Lower leg skin (tissue), 3 donors: ENCODE data around the gene CIB1.

ENCODE experiments used
- POLR2A ChIP-seq, 2 donors: fragments of 450-650 bp; IDR thresholded peaks; one replicate each; pipeline ENCODE4 v1.6.1; 2016 to 2017; ENCODE audit warnings: antibody characterized with exemption in 2 of 2, mild to moderate bottlenecking in 1 of 2, moderate library complexity in 1 of 2
- TF ChIP-seq, protein P1 (sequence below), 3 donors: fragments of 450-650 bp; IDR thresholded peaks; one replicate each; pipeline ENCODE4 v1.5.1; 2016; ENCODE audit warnings: antibody characterized with exemption in 3 of 3, mild to moderate bottlenecking in 3 of 3, moderate library complexity in 2 of 3

DNA sequence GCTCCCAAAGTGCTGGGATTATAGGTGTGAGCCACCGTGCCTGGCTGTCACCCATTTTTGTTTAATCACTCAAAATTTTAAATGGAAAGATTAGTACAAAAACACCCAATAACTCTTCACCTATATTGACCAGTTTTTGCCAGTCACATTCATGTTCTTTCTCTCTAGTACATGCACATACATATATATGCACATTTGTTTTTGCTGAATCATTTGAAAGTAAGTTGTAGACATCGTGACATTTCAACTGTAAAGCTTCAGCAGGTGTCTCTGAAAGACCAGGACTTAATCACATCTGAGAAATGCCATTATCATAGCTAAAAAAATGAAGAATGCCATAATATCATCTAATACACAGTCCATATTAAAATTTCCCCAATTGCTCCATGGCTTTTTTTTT is 39.1 kb downstream of the CIB1 start:
- TF ChIP-seq POLR2A (IDR thresholded peaks at IDR 0.05): no peak
- TF ChIP-seq, protein P1, sequence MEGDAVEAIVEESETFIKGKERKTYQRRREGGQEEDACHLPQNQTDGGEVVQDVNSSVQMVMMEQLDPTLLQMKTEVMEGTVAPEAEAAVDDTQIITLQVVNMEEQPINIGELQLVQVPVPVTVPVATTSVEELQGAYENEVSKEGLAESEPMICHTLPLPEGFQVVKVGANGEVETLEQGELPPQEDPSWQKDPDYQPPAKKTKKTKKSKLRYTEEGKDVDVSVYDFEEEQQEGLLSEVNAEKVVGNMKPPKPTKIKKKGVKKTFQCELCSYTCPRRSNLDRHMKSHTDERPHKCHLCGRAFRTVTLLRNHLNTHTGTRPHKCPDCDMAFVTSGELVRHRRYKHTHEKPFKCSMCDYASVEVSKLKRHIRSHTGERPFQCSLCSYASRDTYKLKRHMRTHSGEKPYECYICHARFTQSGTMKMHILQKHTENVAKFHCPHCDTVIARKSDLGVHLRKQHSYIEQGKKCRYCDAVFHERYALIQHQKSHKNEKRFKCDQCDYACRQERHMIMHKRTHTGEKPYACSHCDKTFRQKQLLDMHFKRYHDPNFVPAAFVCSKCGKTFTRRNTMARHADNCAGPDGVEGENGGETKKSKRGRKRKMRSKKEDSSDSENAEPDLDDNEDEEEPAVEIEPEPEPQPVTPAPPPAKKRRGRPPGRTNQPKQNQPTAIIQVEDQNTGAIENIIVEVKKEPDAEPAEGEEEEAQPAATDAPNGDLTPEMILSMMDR (IDR thresholded peaks at IDR 0.05): no peak
